ENCODE data around the gene TGFBR1.

Gene TGFBR1

DNA sequence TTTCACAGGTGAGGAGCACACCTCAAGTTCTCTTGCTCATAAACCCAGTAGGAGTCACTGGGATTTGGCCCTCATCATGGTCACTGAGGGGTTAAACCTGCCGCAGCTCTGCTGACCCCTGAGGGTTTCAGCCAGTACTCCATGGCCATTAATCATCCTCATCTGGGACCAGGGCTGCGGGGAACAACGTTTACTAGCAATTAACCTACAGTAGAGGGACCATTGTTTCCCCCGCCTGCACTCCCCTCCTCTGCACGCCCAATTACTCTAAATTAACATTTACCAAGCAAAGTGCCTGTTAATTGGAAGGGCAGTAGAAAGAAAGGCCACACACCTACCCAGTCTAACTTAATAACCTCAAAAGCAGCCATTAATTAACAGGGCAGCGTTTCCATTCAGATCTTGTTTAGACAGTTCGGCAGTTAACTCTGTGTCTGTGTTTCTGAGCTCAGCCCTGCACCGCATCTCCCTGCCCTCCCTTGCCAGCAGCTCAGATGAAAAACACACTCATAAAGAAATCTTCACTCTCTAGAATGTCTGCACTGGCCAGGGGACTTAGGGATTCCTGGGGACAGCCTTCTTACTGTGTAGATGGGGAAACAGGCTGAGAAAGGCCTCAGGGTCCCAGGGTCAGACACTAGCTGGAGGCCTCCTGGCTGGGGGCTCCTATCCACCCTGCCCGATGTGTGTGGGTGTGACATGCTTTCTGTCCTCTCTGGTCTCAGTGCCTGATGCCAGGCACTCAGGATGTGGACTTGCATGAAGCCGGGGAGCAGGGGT, 65.3 kb downstream of the TGFBR1 start:
- no peak for TF ChIP-seq CTCF (IDR thresholded peaks at IDR 0.05; ENCODE audit: low read length, missing control alignments)
- no peak overlapping the region for H3K4me3 ChIP-seq (replicated peaks; ENCODE audit: low read depth, low read length)
- DNase-seq (ENCODE audit: low read depth): no peak

DNA sequence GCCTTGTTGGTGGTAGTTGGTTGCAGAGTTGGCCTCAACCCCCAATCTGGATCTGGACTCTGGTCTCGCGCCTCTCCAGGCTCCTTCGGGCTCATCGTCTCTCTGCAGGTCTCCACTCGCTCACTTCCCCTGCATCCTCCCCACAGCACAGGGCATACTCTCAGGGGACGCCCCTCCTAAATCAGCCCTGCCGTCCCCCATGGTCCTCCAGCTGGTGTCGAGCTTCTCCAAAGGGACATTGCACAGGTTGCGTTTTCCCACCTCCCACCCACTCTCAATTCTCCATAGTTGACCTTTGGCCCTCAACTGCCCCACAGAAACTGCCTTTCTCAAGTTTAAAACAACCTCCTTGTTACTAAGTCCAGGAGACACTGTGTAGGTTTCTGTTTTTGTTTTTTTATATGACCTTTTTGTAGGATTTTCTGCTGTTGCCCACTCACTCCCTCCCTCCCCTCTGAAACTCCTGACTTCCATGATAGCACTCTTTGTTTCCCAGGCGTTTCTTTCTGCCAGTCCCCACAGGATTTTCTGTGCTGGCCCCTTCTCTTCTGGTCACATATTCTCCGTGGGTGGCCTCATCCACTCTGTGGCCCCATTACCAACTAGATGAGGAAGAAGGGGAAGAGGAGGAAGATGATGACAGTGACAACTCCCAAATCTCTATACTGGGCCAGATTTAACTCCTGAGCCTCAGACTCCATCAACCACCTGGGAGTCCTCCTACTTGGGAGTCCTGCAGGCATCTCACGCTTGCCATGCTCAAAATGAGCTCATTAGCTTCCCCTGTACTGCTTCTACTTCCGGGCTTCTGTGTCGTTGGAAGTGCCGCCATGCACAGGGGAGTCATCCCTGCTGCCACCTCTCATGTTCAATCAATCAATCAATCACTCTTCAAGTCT, 66.6 kb downstream of the TGFBR1 start:
- TF ChIP-seq CTCF (IDR thresholded peaks at IDR 0.05; ENCODE audit: low read length, missing control alignments): no peak
- DNase-seq (ENCODE audit: low read depth): no peak
- H3K4me3 ChIP-seq (replicated peaks; ENCODE audit: low read depth, low read length): no peak overlapping the region

GRCh38 chr9:99172124-99173091, 67.5 kb downstream of the TGFBR1 start:
- no peak for TF ChIP-seq CTCF (IDR thresholded peaks at IDR 0.05; ENCODE audit: low read length, missing control alignments)
- H3K4me3 ChIP-seq (replicated peaks; ENCODE audit: low read depth, low read length): no peak overlapping the region
- DNase-seq (ENCODE audit: low read depth): no peak

DNA sequence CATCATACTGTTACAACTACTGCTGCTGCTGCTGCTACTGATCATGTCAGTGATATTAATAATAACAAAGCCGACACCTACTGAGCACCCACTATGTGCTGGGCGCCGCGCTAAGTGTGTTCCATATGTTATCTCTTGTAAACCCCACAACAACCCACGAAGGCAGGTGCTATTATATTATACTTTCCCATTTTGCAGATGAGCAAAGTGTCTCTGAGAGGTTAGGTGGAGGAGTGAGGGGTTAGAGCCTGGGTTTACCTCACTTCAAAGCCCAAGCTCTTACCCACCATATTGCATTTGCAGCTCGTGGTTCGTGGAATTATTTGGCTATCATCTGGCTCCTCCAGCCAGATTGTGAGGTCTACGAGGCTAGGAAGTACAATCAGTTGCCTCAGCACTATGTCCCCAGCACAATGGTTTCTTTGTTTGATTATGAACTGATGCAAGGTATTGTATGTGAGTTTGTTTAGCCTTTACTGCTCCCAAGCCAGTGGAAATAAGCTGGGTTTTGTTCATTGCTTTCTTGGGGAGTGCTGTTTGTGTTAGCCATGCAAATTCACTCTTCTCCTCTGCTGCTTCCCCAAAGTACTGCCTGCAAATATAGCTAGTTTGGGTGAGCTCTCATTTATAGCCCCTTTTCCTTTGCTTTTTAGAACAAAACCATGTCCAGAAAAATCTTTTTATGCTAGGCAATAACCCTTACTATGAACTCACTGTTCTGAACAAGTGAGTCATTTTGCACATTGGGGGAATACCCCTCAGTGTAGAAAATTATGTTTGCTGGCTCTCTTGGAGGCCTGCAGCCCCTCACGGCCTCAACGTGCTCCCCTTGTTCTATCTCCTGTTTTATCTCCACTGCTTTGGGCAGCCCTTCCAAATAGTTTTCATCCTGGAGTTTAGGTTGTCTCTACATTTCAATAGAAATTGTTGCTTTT, 68.9 kb downstream of the TGFBR1 start:
- no peak for TF ChIP-seq CTCF (IDR thresholded peaks at IDR 0.05; ENCODE audit: low read length, missing control alignments)
- no peak overlapping the region for H3K4me3 ChIP-seq (replicated peaks; ENCODE audit: low read depth, low read length)
- peak; percentile 16 for DNase-seq (ENCODE audit: low read depth)

GRCh38 chr9:99176527-99177013, 71.7 kb downstream of the TGFBR1 start:
- TF ChIP-seq CTCF (IDR thresholded peaks at IDR 0.05; ENCODE audit: low read length, missing control alignments): no peak

More at GRCh38 chr9:99176527-99177013, 71.7 kb downstream of the TGFBR1 start:
- no peak for DNase-seq (ENCODE audit: low read depth)
- no peak overlapping the region for H3K4me3 ChIP-seq (replicated peaks; ENCODE audit: low read depth, low read length)
